ENCODE results near the gene TAF11.
A peak's percentile ranks its signal among the peaks of the same experiment; 100 is the strongest.
"Not testable (repeated sequence)": the region's sequence is repeated elsewhere in the genome, so short reads cannot be mapped to it uniquely, and the experiment has no call there.

The TAF11 gene, protein sequence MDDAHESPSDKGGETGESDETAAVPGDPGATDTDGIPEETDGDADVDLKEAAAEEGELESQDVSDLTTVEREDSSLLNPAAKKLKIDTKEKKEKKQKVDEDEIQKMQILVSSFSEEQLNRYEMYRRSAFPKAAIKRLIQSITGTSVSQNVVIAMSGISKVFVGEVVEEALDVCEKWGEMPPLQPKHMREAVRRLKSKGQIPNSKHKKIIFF

DNA sequence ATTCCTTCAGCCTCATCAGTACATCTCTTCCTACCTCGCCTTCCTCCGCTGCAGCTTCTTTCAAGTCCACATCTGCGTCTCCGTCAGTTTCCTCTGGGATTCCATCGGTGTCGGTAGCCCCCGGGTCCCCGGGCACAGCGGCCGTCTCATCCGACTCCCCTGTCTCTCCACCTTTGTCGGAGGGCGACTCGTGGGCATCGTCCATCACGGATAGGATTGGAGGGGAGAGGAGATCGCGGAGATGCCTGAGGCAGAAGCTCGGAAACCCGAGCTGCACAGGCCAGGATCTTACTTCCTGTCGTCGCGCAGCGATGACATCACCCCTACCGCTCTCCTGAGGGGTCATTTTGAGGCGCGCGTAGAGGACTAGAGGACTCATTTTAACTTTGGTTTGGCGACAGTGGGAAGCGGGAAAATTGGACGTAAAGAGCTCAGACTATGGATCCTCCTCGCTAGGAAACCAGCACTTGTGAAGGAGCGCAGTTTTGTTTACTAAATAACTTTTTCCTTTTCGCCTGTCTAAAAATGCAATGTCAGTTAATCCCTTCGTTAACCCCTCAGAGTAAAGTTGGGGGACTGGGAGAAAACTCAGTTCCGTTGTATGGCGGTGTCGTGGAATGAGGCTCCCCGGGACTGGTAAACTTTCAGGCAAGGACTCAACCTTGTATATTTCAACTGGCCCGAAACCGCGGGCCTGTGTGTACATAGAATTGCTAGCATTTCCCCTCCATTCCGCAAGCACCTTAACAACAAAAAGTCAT, at the start of gene TAF11:
Gene TAF11 (minus strand): TSS at position 290 of the 761 bp plus-strand sequence. CDS start 85 bp downstream, at position 205.
- Histone ChIP-seq H3K4me3 (ENCODE audit: low read length in 2 of 2) (peak within 1 kb of the TSS; percentile 90 to 99), H3K9ac (ENCODE audit: low read depth in 1 of 2, low read length in 2 of 2) (peak within 1 kb of the TSS; percentile 88 to 97), H3K27me3 (ENCODE audit: control insufficient read depth in 2 of 2, insufficient read depth in 2 of 2, low read length in 2 of 2) (no peaks in the 10 kb centered on the region), H3K36me3 (ENCODE audit: control insufficient read depth in 2 of 2, insufficient read depth in 2 of 2, low read length in 2 of 2) (peaks cover 0 to 3% of the 10 kb centered on the region in 2 donors), H3K27ac (ENCODE audit: low read depth in 2 of 2, low read length in 2 of 2) (peak within 1 kb of the TSS; percentile 90 to 93), H3K9me3 (ENCODE audit: control insufficient read depth in 2 of 2, low read length in 2 of 2) (no peaks in the 10 kb centered on the region), H3K4me1 (ENCODE audit: control insufficient read depth in 2 of 2, insufficient read depth in 2 of 2, low read length in 2 of 2) (peaks cover 6 to 19% of the 10 kb centered on the region in 2 donors)

DNA sequence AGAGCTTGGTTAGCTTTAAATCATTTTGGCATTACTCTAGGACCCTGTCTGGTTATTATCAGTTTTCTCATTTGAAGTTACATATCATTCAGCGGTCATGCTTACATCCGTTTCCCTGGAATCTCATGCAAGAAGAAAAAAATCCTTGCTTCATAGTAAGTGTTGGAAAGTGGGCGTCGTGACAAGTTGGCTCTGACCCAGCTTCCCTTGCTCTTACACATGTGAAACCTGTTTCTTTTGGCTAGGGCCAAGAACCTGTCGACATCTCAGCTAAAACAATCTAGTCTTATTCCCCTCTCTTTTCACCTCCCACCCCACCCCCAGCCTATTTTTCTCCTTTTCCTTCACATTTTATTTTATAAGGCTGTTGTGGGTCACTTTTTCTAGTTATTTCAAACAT, 46.7 kb upstream of the TAF11 start:
- Histone ChIP-seq H3K4me1 (ENCODE audit: control insufficient read depth in 2 of 2, insufficient read depth in 2 of 2, low read length in 2 of 2) (peaks cover 0 to under 1% of the 10 kb centered on the region in 2 donors), H3K9me3 (ENCODE audit: control insufficient read depth in 2 of 2, low read length in 2 of 2) (no peaks in the 10 kb centered on the region), H3K9ac (ENCODE audit: low read depth in 1 of 2, low read length in 2 of 2) (no peak overlapping the region), H3K36me3 (ENCODE audit: control insufficient read depth in 2 of 2, insufficient read depth in 2 of 2, low read length in 2 of 2) (no peaks in the 10 kb centered on the region), H3K27ac (ENCODE audit: low read depth in 2 of 2, low read length in 2 of 2) (no peak overlapping the region), H3K27me3 (ENCODE audit: control insufficient read depth in 2 of 2, insufficient read depth in 2 of 2, low read length in 2 of 2) (no peaks in the 10 kb centered on the region), H3K4me3 (ENCODE audit: low read length in 2 of 2) (no peak overlapping the region)

DNA sequence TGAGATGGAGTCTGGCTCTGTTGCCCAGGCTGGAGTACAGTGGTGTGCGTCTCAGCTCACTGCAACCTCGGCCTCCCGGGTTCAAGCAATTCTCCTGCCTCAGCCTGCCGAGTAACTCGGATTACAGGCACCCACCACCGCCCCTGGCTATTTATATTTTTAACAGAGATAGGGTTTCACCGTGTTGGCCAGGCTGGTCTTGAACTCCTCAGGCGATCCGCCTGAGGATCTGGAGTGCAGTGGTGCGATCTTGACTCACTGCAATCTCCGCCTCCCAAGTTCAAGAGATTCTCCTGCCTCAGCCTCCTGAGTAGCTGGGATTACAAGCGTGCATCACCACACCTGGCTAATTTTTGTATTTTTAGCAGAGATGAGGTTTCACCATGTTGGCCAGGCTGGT, 44.4 kb upstream of the TAF11 start:
- not testable (repeated sequence) for H3K36me3 ChIP-seq (ENCODE audit: control insufficient read depth in 2 of 2, insufficient read depth in 2 of 2, low read length in 2 of 2); H3K9me3 ChIP-seq (ENCODE audit: control insufficient read depth in 2 of 2, low read length in 2 of 2); H3K4me3 ChIP-seq (ENCODE audit: low read length in 2 of 2); H3K4me1 ChIP-seq (ENCODE audit: control insufficient read depth in 2 of 2, insufficient read depth in 2 of 2, low read length in 2 of 2); H3K27me3 ChIP-seq (ENCODE audit: control insufficient read depth in 2 of 2, insufficient read depth in 2 of 2, low read length in 2 of 2); H3K9ac ChIP-seq (ENCODE audit: low read depth in 1 of 2, low read length in 2 of 2); H3K27ac ChIP-seq (ENCODE audit: low read depth in 2 of 2, low read length in 2 of 2)

DNA sequence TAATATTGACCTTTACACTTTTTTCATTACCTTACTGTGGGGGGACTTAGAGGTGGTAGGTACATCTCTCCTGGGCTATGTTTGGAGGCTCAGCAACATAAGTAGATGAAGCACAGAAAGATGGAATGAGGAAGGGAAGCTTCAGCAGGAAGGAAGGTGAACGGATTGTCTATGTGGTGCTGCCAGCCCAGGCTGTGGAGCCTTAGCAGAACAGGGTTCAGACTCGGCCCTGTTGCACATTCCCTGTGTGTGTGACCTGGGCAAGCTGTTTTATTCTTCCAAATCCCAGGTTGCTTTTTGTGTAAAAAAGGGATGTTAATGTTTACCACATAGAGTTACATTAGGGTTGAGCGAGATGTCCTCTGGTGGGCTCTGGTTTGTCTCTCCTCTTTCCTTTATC, 42.4 kb upstream of the TAF11 start:
- no peaks in the 10 kb centered on the region for H3K4me1 ChIP-seq (ENCODE audit: control insufficient read depth in 2 of 2, insufficient read depth in 2 of 2, low read length in 2 of 2)
- no peaks in the 10 kb centered on the region for H3K36me3 ChIP-seq (ENCODE audit: control insufficient read depth in 2 of 2, insufficient read depth in 2 of 2, low read length in 2 of 2)
- no peaks in the 10 kb centered on the region for H3K9me3 ChIP-seq (ENCODE audit: control insufficient read depth in 2 of 2, low read length in 2 of 2)
- no peak overlapping the region for H3K9ac ChIP-seq (ENCODE audit: low read depth in 1 of 2, low read length in 2 of 2)
- H3K27me3 ChIP-seq (ENCODE audit: control insufficient read depth in 2 of 2, insufficient read depth in 2 of 2, low read length in 2 of 2), result no peaks in the 10 kb centered on the region
- no peak overlapping the region for H3K4me3 ChIP-seq (ENCODE audit: low read length in 2 of 2)
- no peak overlapping the region for H3K27ac ChIP-seq (ENCODE audit: low read depth in 2 of 2, low read length in 2 of 2)

DNA sequence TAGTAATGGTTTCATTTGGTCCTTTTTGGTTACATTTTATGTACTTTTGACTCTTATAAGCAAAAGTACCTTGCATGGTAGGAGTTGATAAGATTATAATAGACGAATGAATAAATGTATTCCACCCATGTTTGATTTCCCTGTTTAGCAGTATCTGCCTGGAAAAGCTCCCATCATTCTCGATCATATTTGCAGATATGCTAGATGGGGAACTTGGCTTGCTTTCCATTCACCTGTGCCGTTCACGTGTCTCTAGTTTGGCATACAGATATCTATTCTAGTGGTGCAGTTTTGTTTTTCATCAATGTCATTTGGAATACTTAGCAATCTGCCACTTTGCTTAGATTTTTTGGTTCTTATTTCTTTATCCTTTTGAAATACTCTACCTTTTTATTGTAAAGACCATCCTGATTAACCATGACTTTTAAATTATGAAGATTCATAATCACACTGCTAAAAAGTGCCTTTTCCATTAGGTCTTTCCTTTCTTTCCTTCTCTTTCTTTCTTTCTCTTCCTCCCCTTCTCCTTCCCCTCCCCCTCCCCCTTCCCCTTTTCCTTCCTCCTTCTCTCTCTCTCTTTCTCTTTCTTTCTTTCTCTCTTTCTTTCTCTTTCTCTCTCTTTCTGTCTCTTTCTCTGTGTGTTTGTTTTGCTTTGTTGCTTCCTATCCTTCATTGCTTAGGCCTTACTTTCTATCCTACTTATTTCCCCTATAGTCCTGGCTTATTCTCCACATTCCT, 41.6 kb upstream of the TAF11 start:
- Histone ChIP-seq H3K4me3 (ENCODE audit: low read length in 2 of 2) (no peak overlapping the region), H3K27me3 (ENCODE audit: control insufficient read depth in 2 of 2, insufficient read depth in 2 of 2, low read length in 2 of 2) (no peaks in the 10 kb centered on the region), H3K9ac (ENCODE audit: low read depth in 1 of 2, low read length in 2 of 2) (no peak overlapping the region)

DNA sequence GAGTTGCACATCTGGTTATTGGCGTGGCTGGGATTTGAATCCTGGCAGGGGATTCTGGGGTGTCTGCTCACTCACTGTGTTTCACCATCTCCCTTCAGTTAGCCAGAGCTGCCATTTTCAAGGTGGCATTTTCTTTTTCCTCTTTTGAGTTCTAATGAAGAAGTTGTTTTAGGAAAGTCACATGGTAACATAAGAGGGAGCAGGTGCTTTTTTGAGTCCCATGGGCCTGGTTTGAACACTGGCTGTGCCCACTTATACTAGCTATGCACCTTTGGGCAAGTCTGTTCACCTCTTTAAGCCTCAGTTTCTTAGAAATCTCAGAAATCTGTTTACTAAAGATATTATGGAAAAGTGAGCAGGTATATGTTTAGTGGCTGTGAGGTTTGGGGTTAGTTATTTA, 40.9 kb upstream of the TAF11 start:
- no peaks in the 10 kb centered on the region for H3K36me3 ChIP-seq (ENCODE audit: control insufficient read depth in 2 of 2, insufficient read depth in 2 of 2, low read length in 2 of 2)
- H3K4me3 ChIP-seq (ENCODE audit: low read length in 2 of 2), result no peak overlapping the region
- H3K9ac ChIP-seq (ENCODE audit: low read depth in 1 of 2, low read length in 2 of 2), result no peak overlapping the region
- no peaks in the 10 kb centered on the region for H3K4me1 ChIP-seq (ENCODE audit: control insufficient read depth in 2 of 2, insufficient read depth in 2 of 2, low read length in 2 of 2)
- H3K27ac ChIP-seq (ENCODE audit: low read depth in 2 of 2, low read length in 2 of 2), result no peak overlapping the region
- H3K27me3 ChIP-seq (ENCODE audit: control insufficient read depth in 2 of 2, insufficient read depth in 2 of 2, low read length in 2 of 2), result no peaks in the 10 kb centered on the region
- no peaks in the 10 kb centered on the region for H3K9me3 ChIP-seq (ENCODE audit: control insufficient read depth in 2 of 2, low read length in 2 of 2)

More for the DNA sequence above, 41.6 kb upstream of the TAF11 start:
- no peaks in the 10 kb centered on the region for H3K36me3 ChIP-seq (ENCODE audit: control insufficient read depth in 2 of 2, insufficient read depth in 2 of 2, low read length in 2 of 2)
- H3K27ac ChIP-seq (ENCODE audit: low read depth in 2 of 2, low read length in 2 of 2), result no peak overlapping the region
- no peaks in the 10 kb centered on the region for H3K9me3 ChIP-seq (ENCODE audit: control insufficient read depth in 2 of 2, low read length in 2 of 2)
- no peaks in the 10 kb centered on the region for H3K4me1 ChIP-seq (ENCODE audit: control insufficient read depth in 2 of 2, insufficient read depth in 2 of 2, low read length in 2 of 2)

DNA sequence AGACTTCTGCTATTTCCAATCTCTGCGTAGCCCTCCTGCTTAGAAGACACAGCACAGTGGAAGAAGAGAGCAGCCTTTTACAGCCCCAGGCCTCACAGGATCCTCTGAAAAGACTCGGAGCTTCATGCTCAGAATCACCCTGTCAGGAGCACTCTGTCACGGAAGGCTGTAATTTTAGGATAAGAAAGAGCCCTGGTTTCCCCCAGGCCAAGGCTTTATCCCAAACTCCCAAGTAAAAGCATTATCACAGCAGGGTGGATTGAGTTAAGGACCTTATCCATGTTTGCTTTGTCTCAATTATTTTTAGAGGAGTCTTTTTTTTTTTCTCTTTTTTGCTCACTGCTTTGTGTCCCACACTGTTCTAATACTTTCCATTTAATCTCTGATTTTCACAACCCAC, 40.4 kb upstream of the TAF11 start:
- no peaks in the 10 kb centered on the region for H3K4me1 ChIP-seq (ENCODE audit: control insufficient read depth in 2 of 2, insufficient read depth in 2 of 2, low read length in 2 of 2)
- H3K9me3 ChIP-seq (ENCODE audit: control insufficient read depth in 2 of 2, low read length in 2 of 2), result no peaks in the 10 kb centered on the region
- no peak overlapping the region for H3K4me3 ChIP-seq (ENCODE audit: low read length in 2 of 2)
- H3K27ac ChIP-seq (ENCODE audit: low read depth in 2 of 2, low read length in 2 of 2), result no peak overlapping the region
- H3K36me3 ChIP-seq (ENCODE audit: control insufficient read depth in 2 of 2, insufficient read depth in 2 of 2, low read length in 2 of 2), result no peaks in the 10 kb centered on the region
- no peaks in the 10 kb centered on the region for H3K27me3 ChIP-seq (ENCODE audit: control insufficient read depth in 2 of 2, insufficient read depth in 2 of 2, low read length in 2 of 2)
- no peak overlapping the region for H3K9ac ChIP-seq (ENCODE audit: low read depth in 1 of 2, low read length in 2 of 2)

DNA sequence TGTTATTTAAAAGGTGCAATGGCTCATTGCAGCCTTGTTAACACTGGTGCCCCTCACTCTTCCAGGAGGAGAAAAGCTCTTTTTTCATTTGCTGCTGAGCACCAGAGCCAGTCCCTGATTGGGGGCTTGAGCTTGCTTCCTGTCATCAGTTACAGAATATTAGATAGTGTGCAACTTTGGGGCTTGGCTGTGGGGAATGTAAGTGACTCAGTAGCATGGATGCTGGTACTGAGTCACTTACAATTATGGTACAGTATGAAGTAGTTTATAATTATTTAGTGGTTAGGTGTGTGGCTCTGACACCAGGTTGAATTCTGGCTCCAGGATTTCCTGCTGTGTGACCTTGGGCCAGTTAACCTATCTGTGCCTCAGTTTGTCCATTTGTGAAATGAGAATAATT, 38.8 kb upstream of the TAF11 start:
- Histone ChIP-seq H3K4me3 (ENCODE audit: low read length in 2 of 2) (no peak overlapping the region), H3K9me3 (ENCODE audit: control insufficient read depth in 2 of 2, low read length in 2 of 2) (no peaks in the 10 kb centered on the region), H3K9ac (ENCODE audit: low read depth in 1 of 2, low read length in 2 of 2) (no peak overlapping the region), H3K36me3 (ENCODE audit: control insufficient read depth in 2 of 2, insufficient read depth in 2 of 2, low read length in 2 of 2) (no peaks in the 10 kb centered on the region), H3K27me3 (ENCODE audit: control insufficient read depth in 2 of 2, insufficient read depth in 2 of 2, low read length in 2 of 2) (no peaks in the 10 kb centered on the region), H3K4me1 (ENCODE audit: control insufficient read depth in 2 of 2, insufficient read depth in 2 of 2, low read length in 2 of 2) (no peaks in the 10 kb centered on the region), H3K27ac (ENCODE audit: low read depth in 2 of 2, low read length in 2 of 2) (no peak overlapping the region)

DNA sequence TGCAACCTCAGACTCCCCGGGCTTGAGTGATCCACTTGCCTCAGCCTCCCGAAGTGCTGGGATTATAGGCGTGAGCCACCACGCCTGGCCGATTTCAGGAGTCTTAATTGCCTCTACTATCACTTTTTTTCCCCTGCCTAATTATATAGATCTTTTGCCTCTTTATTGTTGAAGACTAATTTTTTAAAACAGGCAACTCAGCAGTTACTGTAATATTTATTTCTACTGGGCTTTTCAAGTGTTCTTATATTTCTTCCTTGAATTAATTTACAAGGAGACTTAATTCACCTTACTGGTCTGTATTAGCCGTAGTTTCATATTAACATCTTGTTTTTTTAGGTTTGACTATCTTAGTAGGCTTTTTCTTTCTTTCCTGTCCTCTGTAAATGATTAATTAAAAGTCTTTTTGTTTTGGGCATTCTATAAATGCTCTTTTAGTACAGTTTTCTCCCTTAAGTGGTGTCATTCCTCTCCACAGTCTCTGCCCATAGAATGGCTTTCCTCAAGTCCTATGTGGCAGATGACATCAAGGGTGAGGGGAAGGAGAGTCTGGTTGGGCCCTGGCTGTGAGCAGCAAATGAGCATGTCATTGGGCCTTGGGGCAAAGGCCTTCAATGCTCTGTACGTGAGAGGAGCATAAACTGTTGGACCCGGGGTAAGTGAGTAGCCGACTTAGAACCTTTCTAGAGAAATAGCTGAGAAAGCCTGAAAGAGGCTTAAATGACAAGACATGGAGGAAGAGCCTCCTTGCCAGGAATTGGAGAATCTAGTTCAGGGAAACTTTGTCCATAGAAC, 37.2 kb upstream of the TAF11 start:
- H3K4me3 ChIP-seq (ENCODE audit: low read length in 2 of 2), result no peak overlapping the region
- no peaks in the 10 kb centered on the region for H3K9me3 ChIP-seq (ENCODE audit: control insufficient read depth in 2 of 2, low read length in 2 of 2)
- no peaks in the 10 kb centered on the region for H3K27me3 ChIP-seq (ENCODE audit: control insufficient read depth in 2 of 2, insufficient read depth in 2 of 2, low read length in 2 of 2)
- no peak overlapping the region for H3K27ac ChIP-seq (ENCODE audit: low read depth in 2 of 2, low read length in 2 of 2)
- H3K9ac ChIP-seq (ENCODE audit: low read depth in 1 of 2, low read length in 2 of 2), result no peak overlapping the region
- no peaks in the 10 kb centered on the region for H3K4me1 ChIP-seq (ENCODE audit: control insufficient read depth in 2 of 2, insufficient read depth in 2 of 2, low read length in 2 of 2)
- H3K36me3 ChIP-seq (ENCODE audit: control insufficient read depth in 2 of 2, insufficient read depth in 2 of 2, low read length in 2 of 2), result no peaks in the 10 kb centered on the region
